ES-I3 (cell line): Measurements from ENCODE around the gene ALDH3B2.
"Not testable (repeated sequence)": the region's sequence is repeated elsewhere in the genome, so short reads cannot be mapped to it uniquely, and the experiment has no call there.

Source experiments
- H3K36me3 ChIP-seq: 2 replicates; pipeline ENCODE4 v1.6.1; 2013; ENCODE audit warnings: mild to moderate bottlenecking, low read length, control low read depth, moderate library complexity; ENCODE audit not compliant: insufficient read depth
- H3K4me1 ChIP-seq: 2 replicates; pipeline ENCODE4 v1.6.1; 2013; ENCODE audit warnings: mild to moderate bottlenecking, control low read depth, low read length; ENCODE audit not compliant: insufficient read depth
- H3K9ac ChIP-seq: 2 replicates; pipeline ENCODE4 v1.6.1; 2013; ENCODE audit warnings: low read depth, mild to moderate bottlenecking, low read length, moderate library complexity
- H3K9me3 ChIP-seq: 2 replicates; pipeline ENCODE4 v1.6.1; 2013; ENCODE audit warnings: mild to moderate bottlenecking, low read length, moderate library complexity; ENCODE audit not compliant: control insufficient read depth, insufficient read depth

ALDH3B2 gene

GRCh38 chr11:67697846-67698245 is 23.4 kb upstream of the ALDH3B2 start:
- H3K36me3 ChIP-seq, result no peaks in the 10 kb centered on the region
- H3K4me1 ChIP-seq, result no peaks in the 10 kb centered on the region
- H3K9ac ChIP-seq, result no peak overlapping the region
- H3K9me3 ChIP-seq, result peaks cover 5% of the 10 kb centered on the region

GRCh38 chr11:67696998-67697397 is 22.6 kb upstream of the ALDH3B2 start:
- Histone ChIP-seq H3K4me1 (no peaks in the 10 kb centered on the region), H3K36me3 (no peaks in the 10 kb centered on the region), H3K9me3 (peaks cover 5% of the 10 kb centered on the region), H3K9ac (no peak overlapping the region)

GRCh38 chr11:67695606-67696005 is 21.2 kb upstream of the ALDH3B2 start:
- no peaks in the 10 kb centered on the region for H3K36me3 ChIP-seq
- no peaks in the 10 kb centered on the region for H3K4me1 ChIP-seq
- H3K9ac ChIP-seq, result no peak overlapping the region
- H3K9me3 ChIP-seq, result peaks cover 5% of the 10 kb centered on the region

DNA sequence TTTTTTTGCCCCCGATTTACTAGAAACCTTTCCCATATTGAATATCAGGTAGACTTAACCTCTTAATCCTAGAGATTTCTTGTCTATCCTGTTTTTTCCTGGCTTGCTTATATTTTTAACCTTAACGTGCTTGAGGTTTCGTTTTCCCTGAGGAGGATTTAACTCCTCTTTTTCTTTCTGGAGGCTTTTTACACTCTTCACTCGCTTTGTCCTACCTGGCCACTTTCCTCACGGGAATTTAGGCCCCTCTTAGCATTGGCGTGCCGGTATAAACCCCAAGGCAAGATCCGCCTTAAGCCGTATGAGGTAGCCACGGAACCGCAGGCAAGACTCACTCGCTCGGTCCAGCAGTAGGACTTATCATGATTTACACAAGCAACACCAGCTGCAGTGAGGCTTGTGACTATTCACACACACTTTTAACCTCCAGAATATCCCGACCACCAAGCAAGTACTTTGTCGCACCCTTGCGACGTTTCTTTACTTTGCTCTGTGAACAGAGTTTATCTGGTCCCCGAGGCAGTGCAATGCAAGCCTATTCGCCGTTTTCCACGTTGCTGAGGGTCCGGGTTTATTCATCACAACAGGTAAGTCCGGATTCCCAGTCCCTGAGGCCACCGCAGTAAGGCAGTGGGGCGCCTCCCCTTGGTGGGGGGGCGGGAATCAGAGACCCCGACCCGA is 20.6 kb upstream of the ALDH3B2 start:
- Histone ChIP-seq H3K9ac (no peak overlapping the region), H3K36me3 (no peaks in the 10 kb centered on the region), H3K9me3 (peaks cover 5% of the 10 kb centered on the region), H3K4me1 (no peaks in the 10 kb centered on the region)

GRCh38 chr11:67691149-67691548 is 16.7 kb upstream of the ALDH3B2 start:
- Histone ChIP-seq H3K4me1 (no peaks in the 10 kb centered on the region), H3K9ac (no peak overlapping the region), H3K36me3 (no peaks in the 10 kb centered on the region), H3K9me3 (peaks cover 5% of the 10 kb centered on the region; the same call in 1 of the 2 replicates)

GRCh38 chr11:67689178-67689577 is 14.8 kb upstream of the ALDH3B2 start:
- Histone ChIP-seq H3K4me1 (no peaks in the 10 kb centered on the region), H3K36me3 (no peaks in the 10 kb centered on the region)

GRCh38 chr11:67687986-67688385 is 13.6 kb upstream of the ALDH3B2 start:
- H3K9me3 ChIP-seq, result no peaks in the 10 kb centered on the region
- H3K4me1 ChIP-seq, result no peaks in the 10 kb centered on the region
- H3K9ac ChIP-seq, result no peak overlapping the region
- H3K36me3 ChIP-seq, result no peaks in the 10 kb centered on the region

More at GRCh38 chr11:67689178-67689577, 14.8 kb upstream of the ALDH3B2 start:
- Histone ChIP-seq H3K9ac (no peak overlapping the region), H3K9me3 (no peaks in the 10 kb centered on the region)

- not testable (repeated sequence) for H3K9me3 ChIP-seq, H3K9ac ChIP-seq, H3K4me1 ChIP-seq, H3K36me3 ChIP-seq
Observed at GRCh38 chr11:67685641-67686332, 11.4 kb upstream of the ALDH3B2 start.

DNA sequence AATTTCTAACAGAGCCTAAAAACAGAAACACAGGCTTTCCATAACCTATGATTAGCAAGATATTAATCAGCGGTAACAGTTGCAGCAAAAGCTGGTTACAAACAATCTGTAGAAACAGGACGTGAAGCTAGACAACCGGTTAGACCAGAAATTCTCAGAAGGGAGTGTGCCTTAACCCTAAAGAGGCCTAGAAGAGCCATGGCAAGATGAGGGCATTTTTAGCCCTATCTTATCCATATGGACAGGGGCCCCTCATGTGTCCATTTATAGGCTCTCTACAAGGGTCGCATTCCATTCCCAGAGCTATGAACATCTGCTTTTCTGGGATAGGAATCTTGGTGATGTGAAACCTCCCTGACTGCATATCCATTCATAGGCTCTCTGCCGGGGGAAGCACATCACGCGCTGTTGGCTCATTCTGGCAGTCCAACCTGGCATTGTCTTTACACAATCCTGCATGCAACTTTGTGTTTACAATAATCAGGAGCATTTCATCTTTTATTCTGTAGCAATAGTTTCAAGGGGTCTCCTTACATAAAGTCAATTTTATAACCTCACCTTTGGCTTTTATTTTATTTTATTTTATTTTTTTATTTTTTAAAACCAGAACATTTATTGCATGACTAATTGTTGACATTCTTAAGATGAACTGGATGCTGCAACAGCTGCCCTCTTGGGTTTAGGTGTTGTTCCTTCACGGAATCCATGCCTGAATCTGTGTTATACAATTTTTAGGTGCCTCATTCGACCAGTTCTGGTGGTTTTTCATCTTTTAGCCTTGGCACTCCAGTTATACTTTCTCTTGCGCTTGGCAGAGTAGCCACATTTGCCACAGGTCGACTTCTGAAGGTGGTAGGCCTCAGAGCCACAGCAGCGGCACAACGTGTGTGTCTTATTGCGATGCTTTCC is 8.0 kb upstream of the ALDH3B2 start:
- not testable (repeated sequence) for H3K36me3 ChIP-seq, H3K9me3 ChIP-seq, H3K9ac ChIP-seq, H3K4me1 ChIP-seq

DNA sequence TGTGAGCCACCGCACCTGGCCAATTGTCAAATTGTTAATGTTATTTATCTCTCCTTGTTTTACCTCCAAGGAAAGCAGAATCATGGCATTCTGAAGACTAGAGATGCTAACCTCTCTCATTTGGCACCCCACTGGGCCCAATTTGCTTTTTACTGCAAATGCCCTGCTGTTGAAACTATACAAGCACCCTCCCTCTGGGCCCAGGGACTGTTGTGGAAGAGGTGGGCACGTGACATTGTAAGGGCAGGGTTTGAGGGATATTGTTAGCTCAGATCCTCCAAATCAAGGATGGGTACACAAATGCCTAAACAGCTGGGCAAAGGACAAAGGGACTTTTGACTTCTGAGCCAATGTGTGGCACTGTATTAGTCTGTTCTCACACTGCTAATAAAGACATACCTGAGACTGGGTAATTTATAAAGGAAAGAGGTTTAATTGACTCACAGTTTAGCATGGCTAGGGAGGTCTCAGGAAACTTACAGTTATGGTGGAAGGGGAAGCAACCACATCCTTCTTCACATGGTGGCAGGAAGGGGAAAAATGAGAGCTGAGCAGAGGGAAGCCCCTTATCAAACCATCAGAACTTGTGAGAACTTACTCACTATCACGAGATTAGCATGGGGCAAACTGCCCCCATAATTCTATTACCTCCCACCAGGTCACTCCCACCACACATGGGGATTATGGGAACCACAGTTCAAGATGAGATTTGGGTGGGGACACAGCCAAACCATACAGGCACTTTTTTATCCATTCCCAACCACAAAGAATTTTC is 6.5 kb upstream of the ALDH3B2 start:
- Histone ChIP-seq H3K36me3 (no peaks in the 10 kb centered on the region), H3K9me3 (peaks cover 3% of the 10 kb centered on the region; the same call in 1 of the 2 replicates), H3K4me1 (no peaks in the 10 kb centered on the region), H3K9ac (no peak overlapping the region)

DNA sequence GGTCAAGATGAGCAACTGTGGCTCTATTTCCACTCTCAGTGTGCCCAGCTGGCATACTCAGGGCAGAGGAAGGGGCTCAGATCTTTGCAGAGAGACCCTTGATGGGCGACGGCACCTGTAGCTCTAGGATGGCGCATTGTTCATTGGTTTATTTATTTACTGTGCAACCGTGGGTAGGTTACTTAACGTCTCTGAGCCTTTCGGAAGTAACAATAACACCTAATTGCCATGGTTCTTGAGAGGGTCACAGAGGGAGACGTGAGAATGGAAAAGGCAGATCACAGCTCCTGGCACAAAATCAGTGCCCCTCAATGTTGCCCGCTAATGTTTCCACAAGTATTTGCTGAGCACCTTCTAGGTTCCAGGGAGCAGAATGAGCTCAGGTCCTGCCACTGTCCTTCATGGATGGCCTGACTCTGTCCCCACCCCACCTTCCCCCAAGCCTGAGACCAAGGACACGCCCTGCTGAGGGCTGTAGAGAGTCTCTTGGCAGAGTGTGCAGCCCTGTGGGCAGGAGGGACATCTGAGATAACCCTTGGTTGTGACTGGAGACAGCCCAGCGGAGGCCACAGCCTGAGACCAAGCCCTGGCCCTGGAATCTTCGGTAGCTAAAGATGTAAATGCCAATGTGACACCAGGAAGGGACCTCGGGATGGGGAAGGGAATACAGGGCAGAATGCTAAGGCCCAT is 780 bp upstream of the ALDH3B2 start:
- Histone ChIP-seq H3K9ac (no peak overlapping the region), H3K4me1 (no peaks in the 10 kb centered on the region), H3K9me3 (peaks cover 3% of the 10 kb centered on the region; the same call in 1 of the 2 replicates), H3K36me3 (no peaks in the 10 kb centered on the region)

DNA sequence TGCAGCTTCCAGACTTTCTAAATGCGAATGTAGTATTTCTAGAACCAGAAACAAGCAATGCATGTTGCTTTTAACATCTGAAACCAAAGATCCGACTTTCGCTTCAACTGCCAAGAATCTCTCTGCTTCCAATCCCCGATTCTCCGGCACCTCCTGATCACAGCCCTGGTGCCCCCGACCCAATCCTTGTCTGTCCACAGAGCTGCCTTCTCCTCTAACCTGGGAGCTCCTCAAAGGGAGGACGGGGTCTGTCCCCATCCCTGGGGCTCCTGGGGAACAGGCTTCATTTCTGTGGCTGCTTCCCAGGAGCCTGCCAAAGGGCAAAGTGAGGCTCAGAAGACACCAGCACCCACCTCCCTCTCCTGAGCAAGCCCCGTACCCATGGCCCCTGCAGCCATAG is 521 bp downstream of the ALDH3B2 start:
- H3K4me1 ChIP-seq, result no peaks in the 10 kb centered on the region
- H3K9ac ChIP-seq, result no peak overlapping the region
- no peaks in the 10 kb centered on the region for H3K36me3 ChIP-seq
- peaks cover 3% of the 10 kb centered on the region; the same call in 1 of the 2 replicates for H3K9me3 ChIP-seq

- H3K4me1 ChIP-seq, result no peaks in the 10 kb centered on the region
- no peaks in the 10 kb centered on the region for H3K36me3 ChIP-seq
- no peak overlapping the region for H3K9ac ChIP-seq
- H3K9me3 ChIP-seq, result peaks cover 3% of the 10 kb centered on the region; the same call in 1 of the 2 replicates
Observed at GRCh38 chr11:67673358-67673757, 1.1 kb downstream of the ALDH3B2 start.
